GM20431 (cell line): ENCODE data around the gene ADD1.

ENCODE experiments used
- in situ Hi-C: fragments of 300-500 bp; cut with MseI, MboI; formaldehyde crosslinking; loops from one replicate; pipeline ENCODE4 v1.15.0; 2020; ENCODE audit warnings: low sequenced_read_pairs; ENCODE audit not compliant: unreplicated experiment

The ADD1 gene, protein sequence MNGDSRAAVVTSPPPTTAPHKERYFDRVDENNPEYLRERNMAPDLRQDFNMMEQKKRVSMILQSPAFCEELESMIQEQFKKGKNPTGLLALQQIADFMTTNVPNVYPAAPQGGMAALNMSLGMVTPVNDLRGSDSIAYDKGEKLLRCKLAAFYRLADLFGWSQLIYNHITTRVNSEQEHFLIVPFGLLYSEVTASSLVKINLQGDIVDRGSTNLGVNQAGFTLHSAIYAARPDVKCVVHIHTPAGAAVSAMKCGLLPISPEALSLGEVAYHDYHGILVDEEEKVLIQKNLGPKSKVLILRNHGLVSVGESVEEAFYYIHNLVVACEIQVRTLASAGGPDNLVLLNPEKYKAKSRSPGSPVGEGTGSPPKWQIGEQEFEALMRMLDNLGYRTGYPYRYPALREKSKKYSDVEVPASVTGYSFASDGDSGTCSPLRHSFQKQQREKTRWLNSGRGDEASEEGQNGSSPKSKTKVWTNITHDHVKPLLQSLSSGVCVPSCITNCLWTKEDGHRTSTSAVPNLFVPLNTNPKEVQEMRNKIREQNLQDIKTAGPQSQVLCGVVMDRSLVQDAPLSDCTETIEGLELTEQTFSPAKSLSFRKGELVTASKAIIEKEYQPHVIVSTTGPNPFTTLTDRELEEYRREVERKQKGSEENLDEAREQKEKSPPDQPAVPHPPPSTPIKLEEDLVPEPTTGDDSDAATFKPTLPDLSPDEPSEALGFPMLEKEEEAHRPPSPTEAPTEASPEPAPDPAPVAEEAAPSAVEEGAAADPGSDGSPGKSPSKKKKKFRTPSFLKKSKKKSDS

DNA sequence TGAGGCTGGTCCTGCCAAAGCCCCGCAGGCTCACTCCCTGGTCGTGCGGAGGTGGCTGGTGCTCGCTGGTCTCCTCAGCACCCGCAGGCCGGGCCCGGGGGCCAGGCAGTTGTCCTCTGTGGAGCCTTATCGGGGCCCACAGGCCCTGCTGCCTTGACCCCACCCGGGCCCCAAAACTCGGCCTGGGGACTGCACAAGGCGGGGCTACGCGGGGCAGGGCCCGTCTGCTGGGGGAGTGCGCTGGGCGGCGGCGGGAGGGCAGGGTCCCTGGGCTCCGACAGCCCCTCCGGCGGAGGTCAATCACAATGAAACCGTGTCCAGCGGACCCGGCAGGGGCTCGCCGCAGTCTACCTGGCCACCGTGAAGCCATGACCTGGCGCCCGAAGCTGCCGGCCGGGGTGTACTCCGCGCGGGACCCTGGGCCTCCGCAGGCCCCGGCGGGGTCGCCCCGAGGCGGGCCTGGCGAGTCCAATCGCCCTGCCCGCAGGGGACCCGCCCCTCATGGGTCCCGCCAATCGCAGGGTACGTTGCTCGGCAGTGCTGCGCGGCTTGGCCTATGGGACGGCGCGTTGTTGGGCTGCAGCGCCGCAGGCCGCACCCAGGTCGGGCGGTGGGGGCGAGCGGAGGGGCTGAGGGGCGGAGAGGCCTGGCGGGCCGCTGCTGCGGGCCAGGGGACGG lies at the start of gene ADD1:
Gene ADD1, plus strand, starts transcription at position 582 of the 678 bp plus-strand sequence. CDS start 32,072 bp downstream, outside the sequence.
- in situ Hi-C loops: no loop called here

GRCh38 chr4:2794486-2795299 lies 49.0 kb upstream of the ADD1 start:
- in situ Hi-C loops: no loop called here

- in situ Hi-C loops: no loop called here
These were observed 48.2 kb upstream of the ADD1 start for GRCh38 chr4:2795300-2795892.

DNA sequence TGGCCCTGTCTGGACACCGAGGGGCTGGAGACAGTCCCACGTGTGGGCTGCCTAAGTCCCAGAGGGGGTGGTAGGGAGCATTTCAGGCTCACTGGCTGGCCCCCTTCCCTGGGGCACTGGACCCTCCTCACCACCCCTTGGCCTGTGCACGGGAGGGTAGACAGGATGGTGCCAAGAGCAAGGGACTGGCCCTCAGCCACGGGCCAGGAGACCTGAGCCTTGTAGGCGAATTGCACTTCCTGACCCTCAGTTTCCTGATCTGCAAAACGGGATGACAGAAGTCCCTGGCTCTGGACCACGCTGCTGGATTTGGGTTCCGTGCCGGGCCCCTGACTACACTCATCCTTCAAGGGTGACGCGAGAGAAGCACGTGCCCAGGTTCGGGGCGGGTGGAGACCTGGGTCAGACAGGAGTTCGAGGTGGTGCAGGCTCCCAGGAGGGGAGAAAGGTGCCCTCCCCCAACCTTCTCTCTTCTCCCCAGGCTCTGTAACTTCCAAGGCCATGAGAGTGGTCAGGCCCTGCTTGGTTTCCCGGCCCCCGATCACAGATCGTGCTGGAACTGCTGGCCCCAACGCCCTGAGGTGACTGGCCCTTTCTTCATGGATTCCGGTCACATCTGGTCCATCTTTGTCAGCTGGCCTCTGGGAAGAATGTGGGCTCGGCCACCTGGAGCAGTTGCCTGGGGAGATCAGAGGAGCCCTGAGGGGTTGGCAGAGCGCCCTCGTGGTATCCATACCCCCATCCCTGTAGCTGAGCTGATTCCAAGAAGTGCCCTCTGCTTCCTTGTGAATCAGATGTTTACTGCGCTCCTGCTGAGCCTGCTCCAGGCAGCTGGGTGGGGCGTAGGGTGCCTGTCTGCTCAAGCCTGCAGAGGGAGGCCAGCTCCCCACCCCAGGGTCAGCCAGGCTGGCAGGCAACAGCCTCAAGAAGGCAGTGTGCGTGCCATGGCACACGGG lies 47.5 kb upstream of the ADD1 start:
- in situ Hi-C loops: no loop called here

GRCh38 chr4:2796849-2797544 lies 46.6 kb upstream of the ADD1 start:
- in situ Hi-C loops: no loop called here

GRCh38 chr4:2797545-2798305 lies 45.9 kb upstream of the ADD1 start:
- in situ Hi-C loops: no loop called here

GRCh38 chr4:2798399-2799223 lies 45.0 kb upstream of the ADD1 start:
- in situ Hi-C loops: no loop called here

DNA sequence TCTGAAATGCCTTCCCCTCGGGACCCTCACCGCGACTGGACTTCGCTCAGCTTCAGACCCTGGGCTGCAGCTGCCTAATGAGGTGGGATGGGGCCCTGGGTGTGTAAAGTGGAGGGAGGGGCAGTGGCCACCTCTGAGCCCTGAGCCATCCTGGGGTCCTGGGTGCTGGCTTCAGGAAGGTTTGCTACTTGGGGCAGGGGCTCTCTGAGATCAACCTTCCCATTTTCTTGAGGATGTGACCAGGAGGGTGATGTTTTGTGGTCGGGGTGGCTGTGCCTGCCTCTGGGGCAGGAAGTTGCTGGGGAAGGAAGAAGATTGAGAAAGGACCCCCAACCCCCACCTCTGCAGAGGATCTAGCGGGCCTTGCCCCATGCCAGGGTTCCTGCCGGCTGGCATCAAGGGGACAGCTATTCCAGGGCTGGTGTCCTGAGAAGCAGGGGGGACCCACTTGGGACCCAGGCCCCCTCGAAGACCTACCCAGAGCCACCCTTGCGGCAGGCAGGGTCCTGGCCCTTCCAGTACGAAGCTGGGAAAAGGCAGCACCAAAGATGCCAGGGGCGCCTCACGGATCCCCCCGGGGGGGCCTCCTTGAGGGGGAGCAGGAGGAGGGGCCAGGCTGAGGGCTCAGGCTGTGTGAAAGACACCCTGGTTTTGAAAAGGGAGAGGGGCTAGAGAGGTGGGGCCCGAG lies 44.3 kb upstream of the ADD1 start:
- in situ Hi-C loops: no loop called here

DNA sequence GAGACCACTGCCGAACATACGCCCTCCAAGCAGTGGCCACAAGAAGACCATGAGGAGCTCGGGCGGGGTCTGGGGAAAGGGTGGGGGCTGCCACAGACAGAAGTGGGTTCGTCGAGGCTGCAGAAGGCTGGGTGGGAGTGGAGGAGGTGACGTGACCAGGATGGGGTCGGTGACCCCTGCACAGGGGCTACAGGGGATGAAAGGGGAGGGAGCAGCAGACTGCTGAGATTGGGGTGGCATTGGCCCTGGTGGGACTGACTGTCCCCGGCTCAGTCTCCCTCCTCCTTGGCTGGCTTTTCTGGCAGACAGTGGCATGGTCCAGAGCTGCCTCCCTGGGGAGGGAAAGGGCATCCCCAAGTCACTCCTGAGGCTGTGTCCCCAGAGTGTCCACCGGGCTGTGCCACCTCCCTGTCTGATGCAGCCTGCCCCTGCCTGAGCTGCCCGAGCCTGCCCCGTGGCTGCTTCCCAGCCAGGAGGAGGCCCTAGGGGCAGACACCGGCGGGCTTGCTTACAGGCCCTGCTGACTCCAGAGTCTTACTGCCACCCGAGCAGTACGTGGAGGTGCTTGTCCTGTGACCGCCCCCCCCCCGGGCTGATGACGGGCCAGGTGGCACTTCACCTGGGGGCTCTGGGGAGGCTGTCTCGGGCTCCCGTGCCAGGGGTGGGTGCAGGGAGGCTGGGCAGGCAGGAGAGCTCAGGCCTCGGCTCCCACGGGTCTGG lies 43.5 kb upstream of the ADD1 start:
- in situ Hi-C loops: no loop called here

DNA sequence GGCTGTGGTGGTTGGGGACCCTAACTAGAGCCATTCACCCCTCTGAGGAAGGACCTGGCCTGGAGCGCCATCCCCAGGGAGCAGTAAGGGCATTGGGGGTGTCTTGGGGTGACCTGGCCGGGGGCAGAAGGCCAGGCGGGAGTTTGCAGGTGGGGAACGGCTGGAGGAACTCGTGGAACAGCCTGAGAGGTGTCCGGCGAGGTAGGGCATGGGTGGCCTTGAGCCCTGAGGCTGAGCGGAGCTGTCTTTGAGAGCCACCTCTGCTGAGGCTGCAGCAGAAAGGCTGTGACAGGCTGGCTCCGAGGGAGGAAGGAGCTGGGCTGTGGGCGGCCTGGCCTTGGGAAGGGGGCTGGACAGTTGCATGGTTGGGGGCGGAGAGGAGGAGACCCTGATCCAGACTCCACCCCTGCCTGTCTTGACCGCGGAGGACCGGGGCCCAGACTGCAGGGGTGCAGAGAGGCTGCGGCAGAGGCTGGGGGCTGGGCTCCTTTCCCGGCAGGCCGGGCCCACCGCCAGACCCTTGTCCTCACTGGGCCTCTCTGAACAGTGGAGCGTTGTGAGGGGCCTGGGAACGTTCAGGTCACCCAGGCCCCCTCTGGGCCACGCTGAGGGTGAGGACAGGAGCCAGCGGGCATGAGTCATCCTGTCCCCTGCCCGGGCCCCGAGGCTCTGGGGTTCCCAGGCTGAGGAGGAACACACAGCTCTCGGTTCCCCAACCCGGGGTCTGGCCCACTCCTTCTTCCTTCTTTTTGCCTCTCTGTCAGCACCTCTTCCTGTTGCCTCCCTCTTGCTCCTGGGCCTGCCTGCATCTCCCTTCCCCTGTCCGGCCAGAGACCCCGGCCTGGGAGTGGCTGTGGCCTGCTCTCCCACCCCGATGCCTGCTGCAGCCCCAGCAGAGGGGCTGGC lies 42.7 kb upstream of the ADD1 start:
- in situ Hi-C loops: no loop called here

GRCh38 chr4:2802618-2803531 lies 40.8 kb upstream of the ADD1 start:
- in situ Hi-C loops: no loop called here

GRCh38 chr4:2803624-2804448 lies 39.8 kb upstream of the ADD1 start:
- in situ Hi-C loops: no loop called here
